ENCODE results near the gene ATP13A3.

- TF ChIP-seq CTCF (conservative IDR thresholded peaks at IDR 0.05 in 1 of 2, IDR thresholded peaks at IDR 0.05 in 1 of 2; ENCODE audit: low read depth in 1 of 2, low read length in 2 of 2) (peak; percentile 52 to 57), EZH2 (IDR thresholded peaks at IDR 0.05; ENCODE audit: low read length, missing control alignments) (no peak)
Observed at GRCh38 chr3:194404365-194405140, 82.2 kb downstream of the ATP13A3 start.
